ENCODE data around the gene HIGD2B.
"Not testable (repeated sequence)": the region's sequence is repeated elsewhere in the genome, so short reads cannot be mapped to it uniquely, and the experiment has no call there.

The HIGD2B gene

GRCh38 chr15:72671525-72671924 lies 14.5 kb downstream of the HIGD2B start:
- DNase-seq: no peak

- not testable (repeated sequence) for DNase-seq
Measured at GRCh38 chr15:72670656-72671352, 15.2 kb downstream of the HIGD2B start.

- not testable (repeated sequence) for DNase-seq
Measured at GRCh38 chr15:72669803-72670202, 16.2 kb downstream of the HIGD2B start.

GRCh38 chr15:72665706-72666105 lies 20.3 kb downstream of the HIGD2B start:
- not testable (repeated sequence) for DNase-seq

GRCh38 chr15:72663931-72664330 lies 22.1 kb downstream of the HIGD2B start:
- not testable (repeated sequence) for DNase-seq

GRCh38 chr15:72661081-72661480 lies 24.9 kb downstream of the HIGD2B start:
- DNase-seq: not testable (repeated sequence)

GRCh38 chr15:72656014-72656413 lies 30.0 kb downstream of the HIGD2B start:
- not testable (repeated sequence) for DNase-seq

- not testable (repeated sequence) for DNase-seq
Measured at GRCh38 chr15:72654397-72654796, 31.6 kb downstream of the HIGD2B start, which contains the start of gene GOLGA6B. Gene GOLGA6B (plus strand): TSS chr15:72654697. CDS start chr15:72654738, 41 bp downstream.

- DNase-seq: not testable (repeated sequence)
Measured at GRCh38 chr15:72648631-72649253, 37.2 kb downstream of the HIGD2B start.

- not testable (repeated sequence) for DNase-seq
Measured at GRCh38 chr15:72642271-72642670, 43.7 kb downstream of the HIGD2B start.

- not testable (repeated sequence) for DNase-seq
Measured at GRCh38 chr15:72639759-72640483, 46.1 kb downstream of the HIGD2B start.

GRCh38 chr15:72636519-72637282 lies 49.3 kb downstream of the HIGD2B start:
- DNase-seq: not testable (repeated sequence)

GRCh38 chr15:72629068-72629570 lies 56.9 kb downstream of the HIGD2B start:
- not testable (repeated sequence) for DNase-seq

- not testable (repeated sequence) for DNase-seq
Measured at GRCh38 chr15:72628249-72629067, 57.5 kb downstream of the HIGD2B start.

- DNase-seq: not testable (repeated sequence)
Measured at GRCh38 chr15:72626153-72626552, 59.8 kb downstream of the HIGD2B start.
